PC-3 (cell line): ENCODE data around the gene CDKN1B. TPM values are rescaled to one million over a fixed set of nuclear protein-coding genes. Genes with fewer than 3 reads are reported as not detected.

Experiments
- ATAC-seq: fragments of 200-7000 bp; cut with Tn5 transposase; 2 replicates; pipeline ENCODE4 v1.9.1; 2020; ENCODE audit warnings: mild to moderate bottlenecking, moderate library complexity
- BruUV-seq: library from RNA; stranded (reverse); fragments of 400-500 nt; replicated peaks from 2 replicates; lab custom pipeline; 2021; lab: Mats Ljungman, UMichigan
- CTCF ChIA-PET: fragments of 300-600 bp; sonication (Branson Sonifier 250); formaldehyde crosslinking; loops from one replicate; lab custom pipeline; 2022; ENCODE audit warnings: antibody characterized with exemption; lab: Charles Lee
- POLR2A ChIA-PET: fragments of 300-600 bp; sonication (Branson Sonifier 250); formaldehyde crosslinking; loops from one replicate; lab custom pipeline; 2022; ENCODE audit warnings: antibody characterized with exemption; ENCODE audit not compliant: unreplicated experiment; lab: Charles Lee
- DNase-seq: peaks from one replicate; pipeline ENCODE4 v3.0.0-alpha.2; 2015
- H2AFZ ChIP-seq: fragments of 300-600 bp; sonication (generic); 2 replicates; pipeline ENCODE4 v1.6.0; 2016; ENCODE audit warnings: antibody characterized with exemption, low read length
- H3F3A ChIP-seq: fragments of 300-600 bp; sonication (generic); one replicate; pipeline ENCODE4 v1.6.0; 2017; ENCODE audit warnings: antibody characterized with exemption, low read length, control low read depth, mild to moderate bottlenecking; ENCODE audit not compliant: unreplicated experiment
- H3K27ac ChIP-seq: fragments of 300-600 bp; sonication (generic); 2 replicates; pipeline ENCODE4 v1.5.1; 2016; ENCODE audit warnings: mild to moderate bottlenecking, low read length
- H3K27me3 ChIP-seq: fragments of 300-600 bp; sonication (generic); 2 replicates; pipeline ENCODE4 v1.6.1; 2016; ENCODE audit warnings: low read length, mixed read lengths
- H3K36me3 ChIP-seq: fragments of 300-600 bp; sonication (generic); 2 replicates; pipeline ENCODE4 v1.6.1; 2016; ENCODE audit warnings: low read depth, mixed run types, low read length, mixed read lengths
- H3K4me1 ChIP-seq: fragments of 300-600 bp; sonication (generic); 2 replicates; pipeline ENCODE4 v1.5.1; 2016; ENCODE audit warnings: low read length; ENCODE audit not compliant: insufficient read depth
- H3K4me2 ChIP-seq: fragments of 300-600 bp; sonication (generic); 2 replicates; pipeline ENCODE4 v1.6.0; 2016; ENCODE audit warnings: low read length
- H3K4me3 ChIP-seq: fragments of 300-600 bp; sonication (generic); 2 replicates; pipeline ENCODE4 v1.5.1; 2016; ENCODE audit warnings: mild to moderate bottlenecking, low read length, mixed read lengths
- H3K79me2 ChIP-seq: fragments of 300-600 bp; sonication (generic); 2 replicates; pipeline ENCODE4 v1.6.1; 2017; ENCODE audit warnings: low read length, mixed read lengths
- H3K9ac ChIP-seq: fragments of 300-600 bp; sonication (generic); 2 replicates; pipeline ENCODE4 v1.6.0; 2016; ENCODE audit warnings: mild to moderate bottlenecking, low read length
- H3K9me2 ChIP-seq: fragments of 300-600 bp; sonication (generic); replicated peaks from 2 replicates; pipeline ENCODE4 v1.6.1; 2016; ENCODE audit warnings: mixed run types, low read length, mixed read lengths
- H3K9me3 ChIP-seq: fragments of 300-600 bp; sonication (generic); 2 replicates; pipeline ENCODE4 v1.6.1; 2016; ENCODE audit warnings: low read length, mixed read lengths
- H4K20me1 ChIP-seq: fragments of 300-600 bp; sonication (generic); 2 replicates; pipeline ENCODE4 v1.6.1; 2016; ENCODE audit warnings: low read length, mixed read lengths
- EZH2 ChIP-seq: fragments of 300-600 bp; sonication (generic); IDR thresholded peaks from one replicate; pipeline ENCODE4 v1.6.1; 2017; ENCODE audit warnings: antibody characterized with exemption, mild to moderate bottlenecking, low read length; ENCODE audit not compliant: unreplicated experiment
- EZH2phosphoT487 ChIP-seq: fragments of 300-600 bp; sonication (generic); IDR thresholded peaks from 2 replicates; pipeline ENCODE4 v1.6.1; 2018; ENCODE audit warnings: mild to moderate bottlenecking, antibody characterized with exemption, low read length, borderline replicate concordance
- intact Hi-C: fragments of 100-400 bp; cut with micrococcal nuclease; formaldehyde crosslinking; loops from 2 replicates; pipeline ENCODE4 v1.9.0; 2023
- total RNA-seq: library from RNA; depleted of rRNA; stranded (reverse); fragments of >200 nt; gene quantifications from 2 replicates; pipeline ENCODE4 v1.2.3, GENCODE V29; 2014
- TF ChIP-seq, protein P1 (sequence below): fragments of 300-600 bp; sonication (generic); conservative IDR thresholded peaks from 2 replicates; pipeline ENCODE4 v1.5.1; 2017; ENCODE audit warnings: antibody characterized with exemption, low read depth, mild to moderate bottlenecking, low read length

The CDKN1B gene
- total RNA-seq, 1 experiment from 2014 or later, result 29.2 TPM

GRCh38 chr12:12719496-12719895 is 2.3 kb downstream of the CDKN1B start:
- no TSS peak for BruUV-seq
- H3K79me2 ChIP-seq, result peaks cover 83% of the 10 kb centered on the region
- POLR2A ChIA-PET, result interaction anchor here (0.6 to 0.9 kb wide), 3 partner anchors 11 to 477 kb away, joined by 3 to 4 read pairs (median 3); partner anchors contain the start of gene EMP1

DNA sequence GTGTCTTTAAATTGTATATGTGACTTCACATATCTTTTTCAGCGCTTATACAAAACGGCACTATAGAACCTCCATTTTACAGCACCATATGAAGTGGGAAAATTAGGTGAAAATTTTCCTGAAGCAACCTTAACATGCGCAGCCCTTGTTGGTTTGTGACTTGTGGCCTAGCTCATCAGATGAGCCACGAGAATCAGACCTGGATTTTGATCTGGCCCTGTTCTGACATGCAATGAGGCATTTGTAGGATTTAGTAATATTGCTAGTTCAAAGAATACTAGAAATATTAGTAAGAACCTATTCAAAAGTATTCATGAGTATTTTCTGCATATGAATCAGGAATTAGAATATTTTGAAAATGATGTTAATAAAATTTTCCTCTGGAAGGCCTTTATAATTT is 2.9 kb downstream of the CDKN1B start:
- DNase-seq, result peak; percentile 10
- intact Hi-C loops, result loop anchor here (5.0 kb wide), 2 partner anchors 177 to 257 kb away; no protein-coding TSS in a partner anchor
- Histone ChIP-seq H3K36me3 (peaks cover 21% of the 10 kb centered on the region), H3K4me3 (peak overlapping the region; percentile 94), H3K27me3 (no peaks in the 10 kb centered on the region), H3K4me1 (peaks cover 38% of the 10 kb centered on the region), H3K9me3 (no peaks in the 10 kb centered on the region), H3K4me2 (peak overlapping the region; percentile 88), H2AFZ (no peak overlapping the region), H3K9ac (peak overlapping the region; percentile 99), H3K79me2 (peaks cover 84% of the 10 kb centered on the region), H4K20me1 (peaks cover 9% of the 10 kb centered on the region; the same call in 1 of the 2 replicates), H3K9me2 (no peaks in the 10 kb centered on the region), H3K27ac (peak overlapping the region; percentile 97), H3F3A (peaks cover 5% of the 10 kb centered on the region)
- TF ChIP-seq, protein P1, sequence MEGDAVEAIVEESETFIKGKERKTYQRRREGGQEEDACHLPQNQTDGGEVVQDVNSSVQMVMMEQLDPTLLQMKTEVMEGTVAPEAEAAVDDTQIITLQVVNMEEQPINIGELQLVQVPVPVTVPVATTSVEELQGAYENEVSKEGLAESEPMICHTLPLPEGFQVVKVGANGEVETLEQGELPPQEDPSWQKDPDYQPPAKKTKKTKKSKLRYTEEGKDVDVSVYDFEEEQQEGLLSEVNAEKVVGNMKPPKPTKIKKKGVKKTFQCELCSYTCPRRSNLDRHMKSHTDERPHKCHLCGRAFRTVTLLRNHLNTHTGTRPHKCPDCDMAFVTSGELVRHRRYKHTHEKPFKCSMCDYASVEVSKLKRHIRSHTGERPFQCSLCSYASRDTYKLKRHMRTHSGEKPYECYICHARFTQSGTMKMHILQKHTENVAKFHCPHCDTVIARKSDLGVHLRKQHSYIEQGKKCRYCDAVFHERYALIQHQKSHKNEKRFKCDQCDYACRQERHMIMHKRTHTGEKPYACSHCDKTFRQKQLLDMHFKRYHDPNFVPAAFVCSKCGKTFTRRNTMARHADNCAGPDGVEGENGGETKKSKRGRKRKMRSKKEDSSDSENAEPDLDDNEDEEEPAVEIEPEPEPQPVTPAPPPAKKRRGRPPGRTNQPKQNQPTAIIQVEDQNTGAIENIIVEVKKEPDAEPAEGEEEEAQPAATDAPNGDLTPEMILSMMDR, result no peak
- TF ChIP-seq EZH2 (no peak), EZH2phosphoT487 (no peak)
- ChIA-PET CTCF (no interaction called here), POLR2A (interaction anchor here (0.6 to 0.9 kb wide), 2 partner anchors 143 to 476 kb away, joined by 3 read pairs; partner anchors contain the start of gene EMP1)
- no peak for ATAC-seq
- no TSS peak for BruUV-seq

More at GRCh38 chr12:12719496-12719895, 2.3 kb downstream of the CDKN1B start:
- Histone ChIP-seq H3K27ac (peak overlapping the region; percentile 97), H3K9ac (peak overlapping the region; percentile 99), H3K27me3 (no peaks in the 10 kb centered on the region), H3F3A (peaks cover 5% of the 10 kb centered on the region), H3K4me2 (peak overlapping the region; percentile 88), H2AFZ (no peak overlapping the region), H4K20me1 (peaks cover 9% of the 10 kb centered on the region; the same call in 1 of the 2 replicates), H3K9me2 (no peaks in the 10 kb centered on the region), H3K9me3 (no peaks in the 10 kb centered on the region), H3K4me1 (peaks cover 43% of the 10 kb centered on the region), H3K4me3 (peak overlapping the region; percentile 94), H3K36me3 (peaks cover 21% of the 10 kb centered on the region)
- no peak for ATAC-seq
- intact Hi-C loops, result no loop called here
- CTCF ChIA-PET, result no interaction called here
- no peak for TF ChIP-seq EZH2
- peak; percentile 16 for DNase-seq

DNA sequence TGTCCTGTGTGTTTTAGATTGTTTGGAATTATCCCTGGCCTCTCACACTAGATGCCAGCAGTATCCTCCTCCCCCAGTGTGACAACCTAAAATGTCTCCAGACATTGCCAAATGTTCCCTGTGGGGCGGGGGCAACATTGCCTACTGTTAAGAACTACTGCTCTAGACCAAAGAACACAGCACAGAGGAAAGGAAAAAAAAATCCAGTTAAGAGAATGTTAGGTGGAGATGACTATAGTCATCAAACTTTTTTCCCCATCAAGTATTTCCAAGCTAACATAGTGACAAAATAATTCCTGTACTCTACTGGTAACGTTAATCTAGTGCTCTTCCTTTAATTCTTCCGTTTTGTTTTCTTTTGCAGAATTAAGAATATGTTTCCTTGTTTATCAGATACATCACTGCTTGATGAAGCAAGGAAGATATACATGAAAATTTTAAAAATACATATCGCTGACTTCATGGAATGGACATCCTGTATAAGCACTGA is 3.5 kb downstream of the CDKN1B start:
- H3K9me3 ChIP-seq, result no peaks in the 10 kb centered on the region
- peak overlapping the region; percentile 88 for H3K4me2 ChIP-seq
- CTCF ChIA-PET, result interaction anchor here (0.8 kb wide), 1 partner anchor 16 kb away, joined by 5 read pairs; no protein-coding TSS in a partner anchor
- ATAC-seq (no peak), DNase-seq (peak; percentile 7)
- peaks cover 9% of the 10 kb centered on the region; the same call in 1 of the 2 replicates for H4K20me1 ChIP-seq
- H2AFZ ChIP-seq, result no peak overlapping the region
- no peaks in the 10 kb centered on the region for H3K27me3 ChIP-seq
- TF ChIP-seq, protein P1, result no peak
- TF ChIP-seq EZH2phosphoT487, result no peak
- no peak for TF ChIP-seq EZH2
- H3K4me3 ChIP-seq, result peak overlapping the region; percentile 94
- H3K4me1 ChIP-seq, result peaks cover 32% of the 10 kb centered on the region
- intact Hi-C loops, result loop anchor here (5.0 kb wide), 2 partner anchors 177 to 257 kb away; no protein-coding TSS in a partner anchor
- peak overlapping the region; percentile 97 for H3K27ac ChIP-seq
- H3K9me2 ChIP-seq, result no peaks in the 10 kb centered on the region
- H3F3A ChIP-seq, result peaks cover 5% of the 10 kb centered on the region
- H3K36me3 ChIP-seq, result peaks cover 21% of the 10 kb centered on the region
- peaks cover 83% of the 10 kb centered on the region for H3K79me2 ChIP-seq
- POLR2A ChIA-PET, result interaction anchor here (0.7 to 0.8 kb wide), 2 partner anchors 58 to 486 kb away, joined by 3 to 5 read pairs; no protein-coding TSS in a partner anchor
- TSS peak; percentile 70 for BruUV-seq
- H3K9ac ChIP-seq, result peak overlapping the region; percentile 99
